ENCODE measurements around the gene EBP.
"Not testable (repeated sequence)": the region's sequence is repeated elsewhere in the genome, so short reads cannot be mapped to it uniquely, and the experiment has no call there.

The EBP gene

DNA sequence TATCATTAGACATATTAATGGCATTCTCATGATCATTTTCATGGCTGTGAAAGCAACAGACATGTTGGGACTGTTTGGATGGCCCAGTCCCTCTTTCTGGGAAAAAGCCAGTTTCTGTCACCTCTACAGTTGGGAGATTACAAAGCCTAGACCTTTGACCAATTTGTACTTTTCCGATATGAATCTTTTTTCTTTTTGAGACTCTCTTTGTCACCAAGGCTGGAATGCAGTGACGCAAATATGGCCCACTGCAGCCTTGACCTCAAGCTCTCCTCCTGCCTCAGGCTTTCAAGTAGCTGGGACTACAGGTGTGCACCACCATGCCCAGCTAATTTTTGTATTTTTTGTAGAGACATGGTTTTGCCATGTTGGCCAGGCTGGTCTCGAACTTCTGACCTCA, 27.3 kb downstream of the EBP start:
- DNase-seq (ENCODE audit: insufficient read length, low spot score) (no peak), FAIRE-seq (no peak)
- TF ChIP-seq, protein P1, sequence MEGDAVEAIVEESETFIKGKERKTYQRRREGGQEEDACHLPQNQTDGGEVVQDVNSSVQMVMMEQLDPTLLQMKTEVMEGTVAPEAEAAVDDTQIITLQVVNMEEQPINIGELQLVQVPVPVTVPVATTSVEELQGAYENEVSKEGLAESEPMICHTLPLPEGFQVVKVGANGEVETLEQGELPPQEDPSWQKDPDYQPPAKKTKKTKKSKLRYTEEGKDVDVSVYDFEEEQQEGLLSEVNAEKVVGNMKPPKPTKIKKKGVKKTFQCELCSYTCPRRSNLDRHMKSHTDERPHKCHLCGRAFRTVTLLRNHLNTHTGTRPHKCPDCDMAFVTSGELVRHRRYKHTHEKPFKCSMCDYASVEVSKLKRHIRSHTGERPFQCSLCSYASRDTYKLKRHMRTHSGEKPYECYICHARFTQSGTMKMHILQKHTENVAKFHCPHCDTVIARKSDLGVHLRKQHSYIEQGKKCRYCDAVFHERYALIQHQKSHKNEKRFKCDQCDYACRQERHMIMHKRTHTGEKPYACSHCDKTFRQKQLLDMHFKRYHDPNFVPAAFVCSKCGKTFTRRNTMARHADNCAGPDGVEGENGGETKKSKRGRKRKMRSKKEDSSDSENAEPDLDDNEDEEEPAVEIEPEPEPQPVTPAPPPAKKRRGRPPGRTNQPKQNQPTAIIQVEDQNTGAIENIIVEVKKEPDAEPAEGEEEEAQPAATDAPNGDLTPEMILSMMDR (IDR thresholded peaks at IDR 0.05; ENCODE audit: insufficient read depth, missing control alignments) = no peak

DNA sequence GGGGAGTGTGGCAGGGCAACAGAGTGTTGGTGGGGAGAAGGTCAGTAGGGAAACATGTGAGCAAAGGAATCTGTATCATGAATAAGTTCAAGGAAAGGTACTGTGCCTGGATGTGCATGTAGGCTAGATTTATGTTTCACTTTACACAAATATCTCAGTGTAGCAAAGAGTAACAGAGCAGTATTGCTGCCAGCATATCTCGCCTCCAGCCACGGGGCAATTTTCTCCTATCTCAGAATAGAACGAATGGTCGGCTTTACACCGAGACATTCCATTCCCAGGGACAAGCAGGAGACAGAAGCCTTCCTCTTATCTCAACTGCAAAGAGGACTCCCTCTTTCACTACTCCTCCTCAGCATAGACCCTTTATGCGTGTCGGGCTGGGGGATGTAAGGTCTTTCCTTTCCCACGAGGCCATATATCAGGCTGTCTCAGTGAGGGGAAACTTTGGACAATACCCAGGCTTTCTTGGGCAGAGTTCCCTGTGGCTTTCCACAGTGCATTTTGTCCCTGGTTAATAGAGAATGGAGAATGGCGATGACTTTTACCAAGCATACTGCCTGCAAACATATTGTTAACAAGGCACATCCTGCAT, 34.2 kb downstream of the EBP start:
- FAIRE-seq = not testable (repeated sequence)

DNA sequence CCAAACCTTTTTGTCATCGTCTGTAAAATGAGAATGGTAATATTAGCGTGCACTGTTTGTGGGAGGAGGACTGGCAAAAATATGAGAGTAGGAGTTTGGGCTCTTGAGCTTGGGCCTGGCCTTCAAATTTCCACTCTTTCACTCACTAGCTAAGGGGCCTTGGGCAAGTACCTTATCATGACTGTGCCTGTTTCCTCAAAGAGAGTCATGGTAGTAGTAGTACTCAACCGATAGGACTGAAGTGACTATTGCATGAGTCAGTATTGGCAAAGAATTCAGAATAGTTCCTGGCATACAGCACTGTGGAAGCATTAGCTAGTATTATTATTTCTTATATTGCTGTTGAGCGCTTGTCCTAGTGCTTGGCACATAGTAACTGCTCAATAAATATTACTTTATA, 36.7 kb downstream of the EBP start:
- DNase-seq (ENCODE audit: insufficient read length, low spot score) (no peak), FAIRE-seq (no peak)
- TF ChIP-seq, protein P1 (IDR thresholded peaks at IDR 0.05; ENCODE audit: insufficient read depth, missing control alignments) = no peak

More for the DNA sequence above, 34.2 kb downstream of the EBP start:
- not testable (repeated sequence) for DNase-seq (ENCODE audit: insufficient read length, low spot score)

DNA sequence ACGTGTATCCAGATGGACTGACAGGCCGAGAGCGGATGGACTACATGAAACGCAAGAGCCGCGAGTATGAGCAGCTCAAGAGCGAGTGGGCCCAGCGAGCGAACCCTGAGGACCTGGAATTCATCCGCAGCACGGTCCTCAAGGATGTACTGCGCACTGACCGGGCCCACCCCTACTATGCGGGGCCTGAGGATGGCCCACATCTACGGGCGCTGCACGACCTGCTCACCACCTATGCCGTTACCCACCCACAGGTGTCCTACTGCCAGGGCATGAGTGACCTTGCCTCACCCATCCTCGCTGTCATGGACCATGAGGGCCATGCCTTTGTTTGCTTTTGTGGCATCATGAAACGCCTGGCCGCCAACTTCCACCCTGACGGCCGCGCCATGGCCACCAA, 38.0 kb downstream of the EBP start:
- FAIRE-seq (no peak), DNase-seq (ENCODE audit: insufficient read length, low spot score) (no peak)
- TF ChIP-seq, protein P1 (IDR thresholded peaks at IDR 0.05; ENCODE audit: insufficient read depth, missing control alignments) = no peak

DNA sequence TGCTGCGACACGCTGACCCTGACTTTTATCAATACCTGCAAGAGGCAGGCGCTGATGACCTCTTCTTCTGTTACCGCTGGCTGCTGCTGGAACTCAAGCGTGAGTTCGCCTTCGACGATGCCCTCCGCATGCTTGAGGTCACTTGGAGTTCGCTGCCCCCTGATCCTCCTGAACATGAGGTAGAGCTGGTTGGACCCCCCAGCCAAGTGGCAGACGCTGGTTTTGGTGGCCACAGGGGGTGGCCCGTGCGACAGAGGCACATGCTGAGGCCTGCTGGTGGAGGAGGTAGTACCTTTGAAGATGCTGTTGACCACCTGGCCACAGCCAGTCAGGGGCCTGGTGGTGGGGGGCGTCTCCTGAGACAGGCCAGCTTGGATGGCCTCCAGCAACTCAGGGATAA, 38.4 kb downstream of the EBP start:
- no peak for DNase-seq (ENCODE audit: insufficient read length, low spot score)
- TF ChIP-seq, protein P1 (IDR thresholded peaks at IDR 0.05; ENCODE audit: insufficient read depth, missing control alignments) = no peak
- no peak for FAIRE-seq

DNA sequence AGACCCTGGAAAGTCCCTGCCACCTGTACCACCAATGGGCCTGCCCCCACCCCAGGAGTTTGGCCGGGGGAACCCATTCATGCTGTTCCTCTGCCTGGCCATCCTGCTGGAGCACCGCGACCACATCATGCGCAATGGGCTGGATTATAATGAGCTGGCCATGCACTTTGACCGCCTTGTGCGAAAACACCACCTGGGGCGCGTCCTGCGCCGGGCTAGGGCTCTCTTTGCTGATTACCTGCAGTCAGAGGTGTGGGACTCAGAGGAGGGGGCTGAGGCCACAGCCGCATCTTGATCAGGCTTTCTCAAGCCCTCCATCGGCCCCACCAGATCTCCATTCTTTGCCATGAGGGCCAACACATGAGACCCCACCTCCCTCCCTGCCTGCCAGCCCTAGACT, 39.1 kb downstream of the EBP start:
- no peak for FAIRE-seq
- DNase-seq (ENCODE audit: insufficient read length, low spot score) = no peak
- TF ChIP-seq, protein P1 (IDR thresholded peaks at IDR 0.05; ENCODE audit: insufficient read depth, missing control alignments) = no peak

DNA sequence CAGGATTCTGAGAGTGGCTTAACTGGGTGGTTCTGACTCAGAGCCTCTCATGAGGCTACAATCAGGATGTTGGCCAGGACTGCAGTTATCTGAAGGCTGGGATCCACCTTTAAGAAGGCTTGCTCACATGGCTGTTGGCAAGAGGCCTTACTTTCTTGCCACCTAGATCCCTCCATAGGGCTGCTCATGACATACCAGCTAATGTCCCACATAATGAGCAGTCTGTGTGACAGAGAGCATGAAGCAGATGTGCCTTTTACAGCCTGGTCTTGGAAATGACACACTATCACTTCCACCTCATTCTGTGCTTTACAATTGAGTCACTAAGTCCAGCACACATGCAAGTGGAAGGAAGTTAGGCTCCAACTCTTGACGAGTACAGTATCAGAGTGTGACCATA, 48.4 kb downstream of the EBP start:
- FAIRE-seq = no peak
- no peak for DNase-seq (ENCODE audit: insufficient read length, low spot score)
- TF ChIP-seq, protein P1 (IDR thresholded peaks at IDR 0.05; ENCODE audit: insufficient read depth, missing control alignments) = no peak
